GM18861 (cell line): ENCODE results near the gene CLDN15.
"Not testable (repeated sequence)": the region's sequence is repeated elsewhere in the genome, so short reads cannot be mapped to it uniquely, and the experiment has no call there.

ENCODE experiments used
- ATAC-seq: cut with Tn5 transposase; IDR thresholded peaks from one replicate; pipeline ENCODE4 v1.9.1; 2021; ENCODE audit not compliant: unreplicated experiment

Gene CLDN15

GRCh38 chr7:101237206-101238067 lies at the start of gene CLDN15:
TSS of gene CLDN15 (minus strand) at chr7:101237802. CDS start at chr7:101237581, 221 bp downstream.
- ATAC-seq, result no peak

- no peak for ATAC-seq
These were observed 49.4 kb upstream of the CLDN15 start for GRCh38 chr7:101287032-101287431.

- ATAC-seq, result not testable (repeated sequence)
These were observed 48.3 kb upstream of the CLDN15 start for GRCh38 chr7:101285880-101286279.

GRCh38 chr7:101285171-101285570 lies 47.6 kb upstream of the CLDN15 start:
- no peak for ATAC-seq

- not testable (repeated sequence) for ATAC-seq
These were observed 43.3 kb upstream of the CLDN15 start for GRCh38 chr7:101280912-101281311.

- no peak for ATAC-seq
These were observed 41.1 kb upstream of the CLDN15 start for GRCh38 chr7:101278461-101279292.

GRCh38 chr7:101277155-101277554 lies 39.6 kb upstream of the CLDN15 start:
- ATAC-seq, result no peak

GRCh38 chr7:101273206-101273605 lies 35.6 kb upstream of the CLDN15 start:
- ATAC-seq, result no peak

- no peak for ATAC-seq
These were observed 33.4 kb upstream of the CLDN15 start for GRCh38 chr7:101271021-101271420.

GRCh38 chr7:101269664-101270063 lies 32.1 kb upstream of the CLDN15 start:
- no peak for ATAC-seq

GRCh38 chr7:101265622-101266516 lies 28.3 kb upstream of the CLDN15 start:
- ATAC-seq, result no peak

- ATAC-seq, result not testable (repeated sequence)
These were observed 26.6 kb upstream of the CLDN15 start for GRCh38 chr7:101264102-101264706.

GRCh38 chr7:101258243-101258731 lies 20.7 kb upstream of the CLDN15 start:
- no peak for ATAC-seq

GRCh38 chr7:101255796-101256195 lies 18.2 kb upstream of the CLDN15 start:
- ATAC-seq, result no peak

GRCh38 chr7:101253199-101253598 lies 15.6 kb upstream of the CLDN15 start:
- not testable (repeated sequence) for ATAC-seq

GRCh38 chr7:101251871-101252659 lies 14.5 kb upstream of the CLDN15 start:
- ATAC-seq, result peak; percentile 92

- no peak for ATAC-seq
These were observed 12.7 kb upstream of the CLDN15 start for GRCh38 chr7:101250324-101250723.

- ATAC-seq, result no peak
These were observed 10.7 kb upstream of the CLDN15 start for GRCh38 chr7:101248276-101248675.

- ATAC-seq, result no peak
These were observed 7.6 kb upstream of the CLDN15 start for GRCh38 chr7:101245147-101245668.
